ENCODE results near the gene ZDHHC4. TPM values are rescaled to one million over a fixed set of nuclear protein-coding genes. Genes with fewer than 3 reads are reported as not detected.

The ZDHHC4 gene
- total and polyA plus RNA-seq, 9 of the 15 experiments (the other 6 are each of a cell fraction or from before 2014, with no cell fraction given): 33.4 to 106 (median 58.3) TPM

DNA sequence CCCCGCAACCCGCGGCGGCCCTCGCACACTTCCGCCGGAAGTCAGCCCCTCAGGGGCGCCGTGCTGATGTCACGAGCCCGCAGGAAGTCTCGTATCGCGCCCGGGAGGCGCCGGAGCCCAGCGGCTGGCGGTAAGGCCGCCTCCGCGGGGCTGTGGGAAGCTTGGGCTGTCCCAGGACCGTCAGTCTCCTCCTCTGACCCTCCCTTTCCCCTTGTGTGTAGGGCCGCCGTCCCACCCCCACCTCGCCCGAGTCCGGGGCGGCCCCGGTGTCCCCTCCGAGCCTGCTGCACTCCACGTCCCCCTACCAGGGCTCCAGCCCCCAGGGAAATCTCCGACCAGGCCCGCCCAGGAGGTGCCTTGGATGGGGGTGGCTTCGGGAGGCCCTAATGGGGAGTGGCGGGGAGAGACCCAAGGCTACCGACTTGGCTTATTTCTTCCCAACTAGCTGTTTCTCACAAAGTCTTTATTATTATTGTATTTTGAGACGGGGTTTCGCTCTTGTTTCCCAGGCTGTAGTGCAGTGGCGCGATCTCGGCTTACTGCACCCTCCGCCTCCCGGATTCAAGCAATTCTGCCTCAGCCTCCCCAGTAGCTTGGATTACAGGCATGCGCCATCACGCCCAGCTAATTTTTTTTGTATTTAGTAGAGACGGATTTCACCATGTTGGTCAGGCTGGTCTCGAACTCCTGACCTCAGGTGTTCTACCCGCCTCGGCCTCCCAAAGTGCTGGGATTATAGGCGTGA, at the start of gene ZDHHC4 (continued):
- TF ChIP-seq SIN3A (IDR thresholded peaks at IDR 0.05; ENCODE audit: borderline replicate concordance in 2 of 2, control insufficient read depth in 1 of 2, low read depth in 2 of 2, low read length in 2 of 2): peak; percentile 45 to 50; a peak in 1 of 4 replicates
- TF ChIP-seq AFF4 (CRISPR knock-in tag; IDR thresholded peaks at IDR 0.05): 0 out of 2 replicates have a peak, but pooled peaks have one; percentile 30
- no peak for TF ChIP-seq ZNF551 (CRISPR knock-in tag; IDR thresholded peaks at IDR 0.05)
- TF ChIP-seq ZNF165 (CRISPR knock-in tag; IDR thresholded peaks at IDR 0.05; ENCODE audit: borderline replicate concordance): no peak
- TF ChIP-seq ZNF217 (CRISPR knock-in tag; IDR thresholded peaks at IDR 0.05): no peak
- no peak for TF ChIP-seq HDGF (IDR thresholded peaks at IDR 0.05)
- TF ChIP-seq CSDE1 (IDR thresholded peaks at IDR 0.05): peak in 1 of 2 experiments; percentile 61; a peak in 1 of 4 replicates
- TF ChIP-seq, protein P1, sequence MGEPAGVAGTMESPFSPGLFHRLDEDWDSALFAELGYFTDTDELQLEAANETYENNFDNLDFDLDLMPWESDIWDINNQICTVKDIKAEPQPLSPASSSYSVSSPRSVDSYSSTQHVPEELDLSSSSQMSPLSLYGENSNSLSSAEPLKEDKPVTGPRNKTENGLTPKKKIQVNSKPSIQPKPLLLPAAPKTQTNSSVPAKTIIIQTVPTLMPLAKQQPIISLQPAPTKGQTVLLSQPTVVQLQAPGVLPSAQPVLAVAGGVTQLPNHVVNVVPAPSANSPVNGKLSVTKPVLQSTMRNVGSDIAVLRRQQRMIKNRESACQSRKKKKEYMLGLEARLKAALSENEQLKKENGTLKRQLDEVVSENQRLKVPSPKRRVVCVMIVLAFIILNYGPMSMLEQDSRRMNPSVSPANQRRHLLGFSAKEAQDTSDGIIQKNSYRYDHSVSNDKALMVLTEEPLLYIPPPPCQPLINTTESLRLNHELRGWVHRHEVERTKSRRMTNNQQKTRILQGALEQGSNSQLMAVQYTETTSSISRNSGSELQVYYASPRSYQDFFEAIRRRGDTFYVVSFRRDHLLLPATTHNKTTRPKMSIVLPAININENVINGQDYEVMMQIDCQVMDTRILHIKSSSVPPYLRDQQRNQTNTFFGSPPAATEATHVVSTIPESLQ (CRISPR knock-in tag; IDR thresholded peaks at IDR 0.05): no peak
- no peak for TF ChIP-seq BRF1 (IDR thresholded peaks at IDR 0.05; ENCODE audit: borderline replicate concordance, extremely low read depth, insufficient read length)
- no peak for TF ChIP-seq NFIX (CRISPR knock-in tag; IDR thresholded peaks at IDR 0.05; ENCODE audit: low read depth)
- TF ChIP-seq CTBP1 (IDR thresholded peaks at IDR 0.05; ENCODE audit: borderline replicate concordance): peak; percentile 56; the same call in 1 of the 2 replicates
- TF ChIP-seq PYGO2 (tag; IDR thresholded peaks at IDR 0.05): no peak
- no peak for TF ChIP-seq PHB (CRISPR knock-in tag; IDR thresholded peaks at IDR 0.05)
- TF ChIP-seq SNAPC5 (CRISPR knock-in tag; IDR thresholded peaks at IDR 0.05): no peak
- no peak for TF ChIP-seq ZNF12 (CRISPR knock-in tag; IDR thresholded peaks at IDR 0.05)
- TF ChIP-seq ZNF444 (CRISPR knock-in tag; IDR thresholded peaks at IDR 0.05): no peak
